ENCODE results near the gene STK39.

DNA sequence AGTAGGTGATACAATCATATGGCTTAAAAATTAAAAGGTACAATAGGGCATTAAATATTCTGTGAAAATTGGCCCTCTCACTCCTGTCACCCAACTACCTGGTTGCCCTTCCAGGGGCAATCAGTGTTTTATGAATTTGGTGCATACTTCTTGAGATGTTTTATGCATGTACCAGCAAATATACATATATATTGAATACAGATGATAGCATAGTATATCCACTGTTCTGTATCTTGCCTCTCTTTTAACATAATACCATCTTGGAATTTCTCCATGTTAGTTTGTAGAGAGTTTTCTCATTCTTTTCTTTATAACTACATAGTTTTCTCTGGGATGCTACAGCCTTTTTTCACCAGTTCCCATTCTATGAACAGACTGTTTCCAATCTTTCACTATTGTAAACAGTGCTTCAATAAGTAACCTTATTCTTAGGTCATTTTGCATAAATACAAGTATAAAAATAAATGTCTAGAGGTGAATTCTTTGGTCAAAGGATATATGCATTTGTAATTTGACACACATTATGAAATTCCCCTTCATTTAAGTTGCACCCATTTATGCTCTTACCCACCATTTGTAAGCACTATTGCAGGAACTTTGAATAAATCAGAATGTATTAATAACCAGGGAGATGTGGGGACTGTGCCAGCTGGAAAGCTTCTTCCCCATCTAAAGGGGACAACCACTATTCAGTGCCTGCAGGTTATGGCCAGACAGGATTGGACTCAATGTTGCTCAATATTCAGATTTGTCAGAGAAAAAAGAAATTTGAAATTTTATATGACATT, 225.4 kb downstream of the STK39 start:
- TF ChIP-seq, protein P1, sequence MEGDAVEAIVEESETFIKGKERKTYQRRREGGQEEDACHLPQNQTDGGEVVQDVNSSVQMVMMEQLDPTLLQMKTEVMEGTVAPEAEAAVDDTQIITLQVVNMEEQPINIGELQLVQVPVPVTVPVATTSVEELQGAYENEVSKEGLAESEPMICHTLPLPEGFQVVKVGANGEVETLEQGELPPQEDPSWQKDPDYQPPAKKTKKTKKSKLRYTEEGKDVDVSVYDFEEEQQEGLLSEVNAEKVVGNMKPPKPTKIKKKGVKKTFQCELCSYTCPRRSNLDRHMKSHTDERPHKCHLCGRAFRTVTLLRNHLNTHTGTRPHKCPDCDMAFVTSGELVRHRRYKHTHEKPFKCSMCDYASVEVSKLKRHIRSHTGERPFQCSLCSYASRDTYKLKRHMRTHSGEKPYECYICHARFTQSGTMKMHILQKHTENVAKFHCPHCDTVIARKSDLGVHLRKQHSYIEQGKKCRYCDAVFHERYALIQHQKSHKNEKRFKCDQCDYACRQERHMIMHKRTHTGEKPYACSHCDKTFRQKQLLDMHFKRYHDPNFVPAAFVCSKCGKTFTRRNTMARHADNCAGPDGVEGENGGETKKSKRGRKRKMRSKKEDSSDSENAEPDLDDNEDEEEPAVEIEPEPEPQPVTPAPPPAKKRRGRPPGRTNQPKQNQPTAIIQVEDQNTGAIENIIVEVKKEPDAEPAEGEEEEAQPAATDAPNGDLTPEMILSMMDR (IDR thresholded peaks at IDR 0.05), result no peak
- no peak for TF ChIP-seq EZH2 (IDR thresholded peaks at IDR 0.05; ENCODE audit: borderline replicate concordance, insufficient read depth, low read depth, low read length, poor library complexity, severe bottlenecking)

Data from B cell (primary cell).